ENCODE measurements around the gene FKBP2.

FKBP2 gene

GRCh38 chr11:64265176-64266160 is 24.6 kb downstream of the FKBP2 start:
- DNase-seq, result no peak

GRCh38 chr11:64266339-64266738 is 25.4 kb downstream of the FKBP2 start:
- no peak for DNase-seq

GRCh38 chr11:64267207-64267945 is 26.5 kb downstream of the FKBP2 start:
- DNase-seq, result no peak

- DNase-seq, result no peak
Measured at GRCh38 chr11:64268025-64268892, 27.4 kb downstream of the FKBP2 start.

GRCh38 chr11:64268893-64269539 is 28.1 kb downstream of the FKBP2 start:
- DNase-seq, result no peak

- DNase-seq, result peak; percentile 98
Measured at GRCh38 chr11:64269540-64270220, 28.8 kb downstream of the FKBP2 start.

GRCh38 chr11:64275031-64275800 is 34.3 kb downstream of the FKBP2 start:
- no peak for DNase-seq

GRCh38 chr11:64275841-64276240 is 34.9 kb downstream of the FKBP2 start:
- DNase-seq, result no peak

- DNase-seq, result no peak
Measured at GRCh38 chr11:64276653-64277431, 35.9 kb downstream of the FKBP2 start.

GRCh38 chr11:64278576-64279190 is 37.8 kb downstream of the FKBP2 start:
- DNase-seq, result no peak

GRCh38 chr11:64281957-64282770 is 41.3 kb downstream of the FKBP2 start:
- no peak for DNase-seq

- no peak for DNase-seq
Measured at GRCh38 chr11:64283092-64283491, 42.2 kb downstream of the FKBP2 start.

GRCh38 chr11:64284048-64284961 is 43.4 kb downstream of the FKBP2 start, which contains the start of gene BAD:
BAD (minus strand) TSS chr11:64284665; CDS start chr11:64284368, 297 bp downstream.
- peak; percentile 71 for DNase-seq

GRCh38 chr11:64284962-64285884 is 44.3 kb downstream of the FKBP2 start, which contains the start of gene GPR137:
GPR137 (plus strand) TSS chr11:64285848; CDS start chr11:64286525, 677 bp downstream.
- DNase-seq, result peak; percentile 55

GRCh38 chr11:64285885-64286800 is 45.2 kb downstream of the FKBP2 start:
- DNase-seq, result peak; percentile 43
